Fibroblast of skin of right quadriceps (primary cell): ENCODE measurements around the gene CDC23.
A peak's percentile ranks its signal among the peaks of the same experiment; 100 is the strongest.
"Not testable (repeated sequence)": the region's sequence is repeated elsewhere in the genome, so short reads cannot be mapped to it uniquely, and the experiment has no call there.

Source experiments
- DNase-seq: peaks from one replicate; pipeline ENCODE4 v3.0.0-alpha.2; 2013

CDC23 gene

GRCh38 chr5:138213161-138214029 is at the start of gene CDC23:
CDC23 (minus strand) TSS chr5:138213323; CDS start chr5:138213312, 11 bp downstream.
- DNase-seq = peak; percentile 99

GRCh38 chr5:138258704-138259292 is 45.7 kb upstream of the CDC23 start:
- no peak for DNase-seq

GRCh38 chr5:138257583-138257982 is 44.5 kb upstream of the CDC23 start:
- no peak for DNase-seq

- DNase-seq = no peak
Measured at GRCh38 chr5:138252944-138253343, 39.8 kb upstream of the CDC23 start.

- DNase-seq = not testable (repeated sequence)
Measured at GRCh38 chr5:138247800-138248199, 34.7 kb upstream of the CDC23 start.

- no peak for DNase-seq
Measured at GRCh38 chr5:138246822-138247221, 33.7 kb upstream of the CDC23 start.

- DNase-seq = no peak
Measured at GRCh38 chr5:138246334-138246733, 33.2 kb upstream of the CDC23 start.

- DNase-seq = no peak
Measured at GRCh38 chr5:138245717-138246116, 32.6 kb upstream of the CDC23 start.

GRCh38 chr5:138243794-138244193 is 30.7 kb upstream of the CDC23 start:
- DNase-seq = no peak

GRCh38 chr5:138241688-138242571 is 28.8 kb upstream of the CDC23 start:
- peak; percentile 8 for DNase-seq

- no peak for DNase-seq
Measured at GRCh38 chr5:138240650-138241385, 27.7 kb upstream of the CDC23 start.

GRCh38 chr5:138238034-138238433 is 24.9 kb upstream of the CDC23 start:
- DNase-seq = no peak

- DNase-seq = no peak
Measured at GRCh38 chr5:138234651-138235050, 21.5 kb upstream of the CDC23 start.

- no peak for DNase-seq
Measured at GRCh38 chr5:138233280-138233679, 20.2 kb upstream of the CDC23 start.

- peak; percentile 41 for DNase-seq
Measured at GRCh38 chr5:138230981-138231589, 18.0 kb upstream of the CDC23 start.

GRCh38 chr5:138230261-138230660 is 17.1 kb upstream of the CDC23 start:
- peak; percentile 22 for DNase-seq

GRCh38 chr5:138229387-138229786 is 16.3 kb upstream of the CDC23 start:
- no peak for DNase-seq

- DNase-seq = no peak
Measured at GRCh38 chr5:138226910-138227309, 13.8 kb upstream of the CDC23 start.

- no peak for DNase-seq
Measured at GRCh38 chr5:138224712-138225111, 11.6 kb upstream of the CDC23 start.

GRCh38 chr5:138223532-138223931 is 10.4 kb upstream of the CDC23 start:
- DNase-seq = no peak

- no peak for DNase-seq
Measured at GRCh38 chr5:138216799-138217198, 3.7 kb upstream of the CDC23 start.

- peak; percentile 1 for DNase-seq
Measured at GRCh38 chr5:138212828-138213160, 329 bp downstream of the CDC23 start.
